ENCODE measurements around the gene NDFIP2.

Gene NDFIP2

DNA sequence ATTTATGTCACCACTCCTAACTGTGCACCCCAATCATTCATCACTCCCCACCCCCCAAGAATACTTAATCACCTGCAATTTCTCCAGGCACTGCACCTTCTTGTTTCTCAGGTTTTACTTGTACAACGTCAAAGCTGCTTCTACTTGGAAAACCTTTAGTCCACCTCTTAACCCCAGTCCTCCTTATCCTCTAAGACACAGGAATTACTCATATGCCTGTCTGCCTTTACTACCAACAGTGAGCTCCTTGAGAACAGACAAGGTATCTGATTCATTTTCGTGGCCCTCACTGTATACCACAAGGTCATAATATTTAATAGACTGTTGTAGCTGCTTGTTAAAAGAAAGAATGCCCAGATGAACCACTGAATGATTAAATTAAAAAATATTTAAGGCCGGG, 21.0 kb upstream of the NDFIP2 start:
- DNase-seq = no peak

DNA sequence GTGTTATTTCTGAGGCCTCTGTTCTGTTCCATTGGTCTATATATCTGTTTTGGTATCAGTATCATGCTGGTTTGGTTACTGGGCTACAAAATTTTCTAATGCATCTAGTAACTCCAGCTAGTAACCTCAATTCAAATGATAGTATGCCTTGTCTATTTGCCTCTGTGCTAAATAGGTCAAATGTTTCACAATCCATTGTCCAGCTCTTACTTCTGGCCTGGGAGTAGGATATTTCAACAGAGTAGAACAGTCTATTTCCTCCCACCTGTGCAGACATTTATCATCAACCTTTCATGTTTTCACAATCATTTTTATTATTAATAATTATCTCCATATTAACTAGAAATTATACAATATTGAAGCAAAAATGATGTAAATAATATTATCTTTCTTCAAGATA, 18.1 kb upstream of the NDFIP2 start:
- no peak for DNase-seq

DNA sequence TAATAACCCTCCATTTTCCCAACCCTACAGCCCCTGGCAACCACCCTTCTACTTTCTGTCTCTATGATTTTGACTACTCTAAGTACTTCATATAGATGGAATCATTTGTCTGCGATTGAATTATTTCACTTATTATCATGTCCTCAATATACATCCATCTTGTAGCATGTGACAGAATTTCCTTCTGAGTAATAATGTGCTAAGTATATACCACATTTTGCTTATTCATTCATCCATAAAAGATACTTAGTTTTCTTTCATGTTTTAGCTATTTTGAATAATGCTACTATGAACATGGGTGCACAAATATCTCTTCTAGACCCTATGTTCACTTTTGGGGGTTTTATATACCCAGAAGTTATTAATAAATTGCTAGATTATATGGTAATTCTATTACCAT, 17.4 kb upstream of the NDFIP2 start:
- no peak for DNase-seq

DNA sequence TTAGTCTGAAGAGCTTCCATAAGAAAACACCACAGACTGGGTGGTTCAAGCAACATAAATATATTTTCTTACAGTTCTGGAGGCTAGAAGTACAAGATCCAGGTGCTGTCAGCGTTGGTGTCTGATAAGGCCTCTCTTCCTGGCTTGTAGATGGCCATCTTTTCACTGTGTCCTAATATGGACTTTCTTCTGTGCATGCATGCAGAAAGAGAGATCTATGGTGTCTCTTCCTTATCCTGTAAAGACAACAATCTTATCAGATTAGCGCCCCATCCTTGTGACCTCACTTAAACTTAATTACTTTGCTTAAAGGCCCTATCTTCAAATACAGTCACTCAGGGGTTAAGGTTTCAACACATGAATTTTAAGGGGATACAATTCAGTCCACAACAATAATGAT, 14.1 kb upstream of the NDFIP2 start:
- no peak for DNase-seq

DNA sequence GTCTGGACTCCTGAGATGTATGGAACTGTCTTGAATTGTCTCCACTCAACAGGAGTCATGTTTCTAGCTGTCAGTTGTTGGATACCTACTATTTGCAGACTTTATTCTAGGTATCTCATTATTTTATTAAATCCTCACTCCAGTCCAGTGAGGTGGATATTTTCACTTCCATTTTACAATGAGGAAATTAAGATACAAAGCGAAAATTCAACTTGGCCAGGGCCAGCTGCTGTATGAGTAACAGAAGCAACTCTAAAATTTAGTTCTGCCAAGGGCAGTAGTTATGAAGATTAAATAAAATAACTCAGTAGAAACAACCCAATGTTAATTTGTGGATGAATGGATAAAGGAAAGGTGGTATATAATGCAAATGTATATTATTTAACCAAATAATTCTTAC, 12.6 kb upstream of the NDFIP2 start:
- no peak for DNase-seq

DNA sequence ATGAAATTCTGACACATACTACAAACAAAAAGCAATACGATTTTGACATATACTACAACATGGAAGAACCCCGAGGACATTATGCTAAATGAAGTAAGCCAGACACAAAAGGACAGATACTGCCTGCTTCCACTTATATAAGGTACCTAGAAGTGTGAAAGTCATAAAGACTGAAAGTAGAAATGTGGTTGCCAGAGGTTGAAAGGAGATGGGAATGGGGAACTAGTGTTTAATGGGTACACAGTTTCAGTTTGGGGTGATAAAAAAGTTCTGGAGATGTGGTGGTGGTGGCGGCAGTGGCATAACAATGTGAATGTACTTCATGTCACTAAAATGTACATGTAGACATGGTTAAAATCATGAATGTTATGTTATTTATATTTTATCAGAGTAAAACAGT, 12.1 kb upstream of the NDFIP2 start:
- DNase-seq = no peak

DNA sequence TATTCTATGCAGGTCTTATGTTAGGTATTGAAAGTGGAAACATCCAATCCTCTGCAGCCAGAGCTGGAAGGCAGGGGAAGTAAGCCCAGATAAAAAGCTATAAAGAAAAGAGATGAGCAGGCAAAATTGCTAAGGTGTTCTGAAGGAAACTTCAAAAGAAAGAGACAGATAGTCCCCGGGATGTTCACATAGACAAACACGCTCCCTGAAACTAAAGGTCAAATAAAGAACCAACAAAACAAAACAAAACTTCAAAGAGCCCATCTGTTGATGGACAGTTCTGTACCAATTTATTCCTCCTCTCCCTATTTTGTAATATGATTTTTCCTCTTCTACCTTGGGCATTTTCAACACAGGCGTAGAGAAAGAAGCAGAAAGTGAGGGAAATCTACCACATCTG, 11.3 kb upstream of the NDFIP2 start:
- DNase-seq = no peak

DNA sequence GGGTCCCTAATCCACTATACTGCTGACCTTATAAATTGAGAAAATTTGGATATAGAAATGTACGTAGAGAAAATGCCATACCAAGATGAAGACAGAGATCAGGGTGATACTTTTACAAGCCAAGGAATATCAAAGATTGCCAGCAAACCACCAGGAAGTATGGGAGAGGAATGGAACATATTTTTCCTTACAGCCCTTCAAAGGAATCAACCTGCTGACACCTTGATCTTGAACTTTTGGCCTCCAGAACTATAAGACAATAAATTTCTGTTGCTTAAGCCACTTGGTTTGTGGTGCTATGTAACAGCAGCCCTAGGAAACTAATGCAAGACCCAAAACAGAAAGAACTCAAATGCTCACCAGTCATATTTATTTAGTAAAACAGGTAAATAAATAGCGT, 10.3 kb upstream of the NDFIP2 start:
- DNase-seq = no peak

DNA sequence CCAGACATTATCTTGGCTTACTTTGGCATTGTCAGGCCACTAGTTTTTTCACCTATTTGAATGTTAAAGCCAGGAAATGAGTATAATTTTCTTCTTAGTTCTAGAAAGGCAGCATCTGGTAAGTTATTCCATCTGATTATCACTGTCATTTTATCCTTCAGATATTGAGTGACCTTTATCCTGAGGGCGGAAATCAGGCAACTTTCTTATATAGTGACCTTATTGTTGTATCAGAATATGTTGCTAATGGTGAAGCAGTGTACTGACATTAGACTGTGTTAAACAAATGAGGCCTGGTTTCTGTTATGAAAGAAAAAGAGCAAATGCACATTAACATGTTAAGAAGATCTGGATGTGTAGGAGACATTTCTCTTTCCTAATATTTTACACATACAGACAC, 5.4 kb upstream of the NDFIP2 start:
- DNase-seq = no peak

DNA sequence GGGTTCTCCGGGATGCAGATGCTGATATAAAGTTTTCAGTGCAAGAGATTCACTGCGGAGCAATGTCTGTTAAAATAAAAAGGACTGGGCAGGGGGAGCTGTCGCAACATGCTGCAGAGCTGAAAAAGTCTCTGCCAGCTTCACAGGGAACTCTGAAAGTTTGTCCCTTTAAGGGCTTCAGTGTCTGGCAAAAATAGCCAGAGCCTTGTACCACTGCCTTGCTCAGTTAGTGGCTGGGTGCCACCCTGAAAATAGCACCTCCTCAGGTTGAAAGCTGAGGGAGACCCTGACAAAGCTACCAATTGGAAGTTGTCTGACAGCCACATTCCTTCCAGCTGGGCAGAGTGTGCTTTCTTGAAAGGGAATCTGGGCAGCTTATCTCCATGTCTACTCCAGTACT, 3.0 kb upstream of the NDFIP2 start:
- DNase-seq = no peak

DNA sequence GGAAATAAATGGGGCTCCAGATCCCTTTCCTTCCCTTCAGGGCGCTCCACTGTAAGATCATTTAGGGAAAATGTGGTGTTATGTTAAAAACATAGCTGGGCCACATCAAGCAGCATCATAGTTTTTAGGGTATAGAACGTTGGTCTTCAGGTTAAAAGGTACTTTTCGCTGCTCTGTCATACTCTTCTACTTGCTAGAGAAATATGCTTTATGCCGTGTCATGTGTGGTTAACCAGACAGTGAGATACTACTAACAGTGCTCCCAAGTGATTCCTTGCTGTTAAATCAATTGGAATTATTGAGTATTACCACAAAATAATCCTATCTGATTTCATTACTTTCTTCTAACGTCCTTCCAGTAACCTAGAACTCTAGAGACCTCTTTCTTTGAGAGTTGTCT, 1.1 kb upstream of the NDFIP2 start:
- no peak for DNase-seq

DNA sequence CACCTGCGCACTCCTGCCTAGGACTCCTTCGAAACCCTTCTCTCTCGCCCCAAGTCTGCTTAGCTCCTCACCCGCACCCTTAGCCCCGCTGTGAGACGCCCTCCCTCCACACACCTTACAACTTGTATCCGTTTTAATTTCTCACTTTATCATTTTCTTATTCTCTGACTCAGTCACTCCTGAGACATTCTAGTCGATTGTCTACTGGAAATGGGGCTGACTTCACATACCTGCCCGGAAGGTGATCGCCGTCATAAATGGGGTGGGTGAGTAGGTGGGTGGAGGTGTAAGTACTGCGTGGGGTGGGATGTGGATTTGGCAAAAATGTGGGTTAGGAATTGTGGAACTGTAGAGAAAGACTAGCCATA, 714 bp downstream of the NDFIP2 start:
- no peak for DNase-seq

DNA sequence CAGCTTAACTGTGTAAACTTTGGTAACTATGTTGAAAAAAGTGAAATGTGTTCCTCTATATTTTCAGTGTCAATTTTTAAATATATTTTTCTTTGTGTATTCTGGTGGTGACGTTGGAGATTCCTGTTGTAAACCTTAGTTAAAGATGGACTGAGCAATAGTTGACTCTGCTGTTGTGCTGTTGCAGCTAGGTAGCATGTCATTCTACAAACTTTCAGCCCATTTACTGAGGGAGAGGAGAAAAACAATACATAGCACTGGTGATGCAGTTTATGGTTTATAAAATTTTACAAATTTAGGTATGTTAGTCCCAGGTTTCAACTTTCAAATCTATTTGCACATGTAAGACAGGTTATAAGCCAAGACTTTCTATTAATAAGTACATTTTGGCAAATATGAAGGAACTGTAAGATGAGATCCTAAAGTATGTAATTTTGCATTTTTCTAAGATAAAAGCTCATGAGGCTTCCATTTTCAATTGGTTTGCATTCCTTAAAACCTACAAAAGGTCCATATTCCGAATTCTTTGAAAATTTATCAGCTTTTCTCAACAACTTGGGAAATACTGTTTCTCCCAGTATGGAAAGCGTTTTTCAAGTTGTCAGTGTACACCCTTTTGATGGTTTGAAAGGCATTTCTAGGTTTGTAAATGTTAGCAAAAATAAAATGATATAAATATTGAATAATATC, 1.5 kb downstream of the NDFIP2 start:
- DNase-seq = no peak

DNA sequence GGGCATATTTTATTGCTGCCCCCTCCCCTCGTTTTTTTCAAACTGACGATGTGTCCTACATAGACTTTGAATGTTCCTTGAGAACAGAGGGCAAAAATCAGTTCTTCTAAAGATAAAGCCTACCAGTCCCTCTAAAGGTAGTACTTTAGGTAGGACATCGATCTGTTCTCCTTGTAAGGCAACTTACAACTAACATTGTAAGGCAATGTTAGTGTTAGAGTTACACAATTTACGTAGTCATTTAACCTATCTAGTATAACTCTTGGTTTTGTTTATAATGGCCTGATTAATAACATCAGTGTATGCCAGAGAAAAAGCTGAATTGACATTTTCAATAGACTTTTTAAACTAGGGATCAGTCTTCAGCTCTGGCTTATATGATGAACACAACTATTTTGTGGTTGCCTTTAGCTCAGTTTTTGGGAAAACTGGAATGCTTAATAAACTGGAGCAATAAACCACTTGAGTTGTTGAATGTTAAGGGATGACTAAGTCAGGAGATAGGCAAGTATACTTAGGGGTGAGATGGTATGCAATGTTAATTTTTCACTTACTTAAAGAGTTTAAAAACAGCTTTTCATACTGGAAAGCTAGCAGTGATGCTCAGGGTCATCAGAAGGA, 2.2 kb downstream of the NDFIP2 start:
- DNase-seq = no peak

DNA sequence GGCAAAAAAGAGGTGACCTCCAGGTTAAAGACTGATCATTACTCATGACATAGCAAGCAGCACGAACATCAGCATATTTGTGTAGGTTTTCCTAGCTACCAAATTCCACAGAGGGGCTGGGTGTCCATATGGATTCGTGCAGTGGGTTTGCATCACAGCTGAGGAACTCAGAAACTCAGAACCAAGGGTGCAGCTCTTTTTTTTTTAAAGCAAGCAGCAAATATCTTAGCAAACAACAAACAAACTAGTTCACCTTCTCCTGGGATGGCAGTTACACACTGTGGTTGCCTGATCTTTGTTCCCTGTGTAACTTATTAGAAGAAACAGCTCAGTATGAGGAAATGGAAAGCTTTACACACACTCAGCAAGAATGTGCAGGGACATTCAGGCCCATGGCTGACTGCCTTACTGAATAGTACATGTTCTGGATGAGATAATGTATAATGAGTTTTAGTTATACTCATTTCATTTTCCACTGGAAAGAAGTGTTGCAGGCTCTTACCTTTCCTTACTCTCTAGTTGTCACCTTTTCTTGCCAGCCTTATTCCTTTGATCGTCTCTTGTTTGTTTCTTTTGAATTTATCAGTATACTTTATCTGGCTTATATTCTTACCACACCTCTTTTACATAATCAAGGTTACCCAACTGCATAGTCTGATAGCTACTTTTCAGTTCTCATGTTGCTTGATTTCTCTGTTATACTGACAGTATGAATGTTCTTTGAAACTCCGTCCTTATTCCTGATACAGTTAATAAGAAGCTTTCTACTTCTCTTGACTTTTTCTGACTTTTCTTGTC, 4.3 kb downstream of the NDFIP2 start:
- no peak for DNase-seq

DNA sequence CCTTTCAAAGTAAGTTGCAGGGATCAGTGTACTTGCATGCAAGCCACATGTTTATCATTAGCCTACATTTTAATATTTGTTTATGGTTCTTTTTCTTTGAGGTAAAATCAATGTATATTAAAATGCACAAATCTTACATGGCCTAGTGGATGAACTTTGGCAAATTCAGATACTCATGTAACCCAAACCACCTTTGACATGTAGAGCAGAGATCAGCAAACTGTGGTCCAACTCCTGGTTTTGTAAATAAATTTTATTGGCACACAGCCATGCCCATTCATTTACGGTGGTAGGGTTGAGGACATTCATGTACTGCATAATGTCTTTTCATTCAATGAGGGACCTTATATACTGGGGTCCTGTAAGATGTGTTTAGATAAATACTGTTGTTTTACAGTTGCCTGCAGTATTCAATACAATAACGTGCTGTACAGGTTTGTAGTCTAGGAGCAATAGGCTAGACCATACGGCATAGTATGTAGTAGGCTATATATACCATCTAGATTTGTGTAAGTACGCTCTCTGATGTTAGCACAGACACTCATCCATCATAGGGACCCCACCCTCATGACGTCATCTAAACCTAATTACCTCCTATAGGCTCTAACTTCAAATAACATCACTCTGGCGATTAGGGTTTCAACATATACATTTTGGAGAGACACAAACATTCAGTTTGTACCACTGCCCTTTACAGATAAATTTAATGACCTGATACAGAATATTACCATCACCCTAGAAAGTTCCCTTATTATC, 5.7 kb downstream of the NDFIP2 start:
- DNase-seq = no peak

DNA sequence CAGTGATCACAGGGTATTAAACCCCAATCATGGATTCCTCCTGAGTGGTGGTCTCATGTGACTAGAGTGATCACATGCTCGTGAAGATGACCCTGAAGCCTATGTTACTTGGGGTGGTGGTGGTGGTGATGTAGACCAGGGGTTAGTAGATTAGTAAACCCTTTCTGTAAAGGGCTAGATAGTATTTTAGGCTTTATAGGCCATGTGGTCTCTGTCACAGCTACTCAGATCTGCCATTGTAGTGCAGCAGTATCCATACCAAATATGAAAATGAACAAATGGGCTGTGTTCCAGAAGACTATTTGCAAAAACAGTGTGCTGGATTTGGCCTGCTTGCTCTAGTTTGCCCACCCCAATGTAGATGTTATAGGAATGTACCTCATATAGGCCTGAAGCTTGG, 9.4 kb downstream of the NDFIP2 start:
- DNase-seq = no peak

DNA sequence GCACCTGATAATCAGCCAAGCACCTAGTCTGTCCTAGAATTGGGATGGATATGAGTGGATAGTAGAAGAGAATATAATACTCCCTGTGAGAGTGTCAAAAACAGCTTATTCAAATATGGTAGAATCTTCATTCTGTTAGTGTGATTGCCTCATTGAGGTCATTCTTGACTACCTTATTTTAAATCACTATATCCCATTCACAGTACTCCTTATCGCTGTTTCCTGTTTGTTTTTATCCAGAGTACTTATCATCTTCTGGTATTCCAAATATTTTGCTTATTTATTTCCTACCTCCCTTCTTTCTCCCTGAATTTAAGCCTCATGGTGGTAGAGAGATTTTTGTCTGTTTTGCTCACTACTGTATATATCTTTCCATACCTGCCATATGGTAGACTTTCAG, 9.9 kb downstream of the NDFIP2 start:
- no peak for DNase-seq

DNA sequence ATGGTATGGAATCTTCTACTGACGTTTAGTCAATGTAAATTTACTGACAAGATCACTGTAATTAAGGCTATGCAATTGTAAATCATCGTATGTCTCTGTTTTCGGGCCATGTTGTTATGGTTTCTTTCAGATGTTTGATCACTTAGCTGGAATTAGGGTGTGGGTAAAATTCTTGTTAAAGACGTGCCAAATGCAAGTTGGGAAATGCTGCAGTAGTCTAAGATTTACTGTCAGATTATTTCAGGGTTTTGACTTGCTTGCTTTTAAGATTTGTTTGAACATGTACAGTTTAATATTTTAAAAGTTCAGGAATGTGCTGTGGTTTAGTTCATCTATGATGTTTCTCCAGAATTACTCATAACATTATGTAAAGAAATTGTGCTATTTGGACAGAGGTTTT, 10.8 kb downstream of the NDFIP2 start:
- no peak for DNase-seq

DNA sequence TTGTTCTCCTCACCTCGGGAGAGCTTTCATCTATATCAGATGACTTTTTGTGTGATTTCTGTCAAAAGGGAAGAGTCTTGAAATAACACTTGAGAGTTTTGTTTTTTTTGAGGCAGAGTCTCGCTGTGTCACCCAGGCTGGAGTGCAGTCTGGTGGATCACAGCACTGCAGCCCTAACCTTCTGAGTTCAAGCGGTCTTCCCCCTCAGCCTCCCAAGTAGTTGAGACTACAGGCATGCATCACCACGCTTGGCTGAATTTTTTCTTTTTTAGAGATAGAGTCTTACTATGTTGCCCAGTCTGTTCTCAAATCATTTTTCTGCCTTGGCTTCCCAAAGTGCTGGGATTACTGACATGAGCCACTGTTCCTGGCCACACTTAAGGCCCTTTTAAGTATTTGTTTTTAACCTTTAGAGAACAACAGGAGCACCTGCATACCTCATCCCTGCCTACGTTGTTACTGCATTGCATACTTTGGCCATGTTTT, 11.4 kb downstream of the NDFIP2 start:
- DNase-seq = no peak

DNA sequence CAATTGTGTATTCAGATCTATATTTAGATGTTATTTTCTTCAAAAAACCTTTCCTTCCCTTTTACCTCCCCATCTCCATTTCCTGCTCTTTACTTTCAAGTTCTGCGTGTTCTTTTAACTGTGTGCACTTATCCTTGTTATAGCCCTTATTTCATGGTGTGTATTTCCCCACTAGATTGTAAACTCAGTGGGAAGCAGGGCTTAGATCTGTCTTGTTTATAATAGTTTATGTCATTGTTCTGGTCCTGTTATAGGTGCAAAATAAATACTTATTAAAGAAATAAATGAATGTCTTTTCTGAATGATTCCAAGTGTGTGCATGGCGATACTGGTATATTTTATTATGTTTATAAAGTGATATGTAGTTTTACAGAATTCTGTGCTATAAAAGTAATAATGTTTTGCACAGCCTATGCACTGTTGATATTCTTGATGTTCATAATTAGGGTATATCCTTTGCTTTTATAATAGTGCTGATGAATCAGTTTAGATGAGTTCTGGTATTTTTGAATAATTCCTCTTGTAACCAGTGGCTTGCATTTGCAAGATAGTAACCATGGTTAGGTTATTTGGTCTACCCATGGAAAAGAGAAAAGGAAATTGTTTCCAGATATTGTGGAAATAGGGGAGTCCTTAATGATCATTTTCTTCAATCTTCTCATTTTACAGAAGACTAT, 12.1 kb downstream of the NDFIP2 start:
- no peak for DNase-seq

DNA sequence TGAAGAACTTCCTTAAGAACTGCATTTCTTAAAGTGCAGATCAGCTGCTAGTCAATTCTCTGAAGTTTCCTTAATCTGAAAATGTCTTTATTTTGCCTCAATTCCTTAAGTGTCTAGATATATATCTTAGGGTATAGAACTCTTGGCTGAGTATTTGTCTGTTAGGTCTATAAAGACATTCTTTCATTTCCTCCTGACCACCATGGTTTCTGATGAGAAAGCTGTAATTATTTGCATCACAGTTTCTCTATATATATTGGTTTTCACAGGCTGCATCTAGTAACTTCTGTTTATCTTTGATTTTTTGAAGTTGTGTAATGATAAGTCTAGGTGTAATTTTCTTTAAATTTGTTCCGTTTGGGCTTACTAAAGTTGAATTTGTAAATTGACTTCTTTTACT, 15.2 kb downstream of the NDFIP2 start:
- no peak for DNase-seq

DNA sequence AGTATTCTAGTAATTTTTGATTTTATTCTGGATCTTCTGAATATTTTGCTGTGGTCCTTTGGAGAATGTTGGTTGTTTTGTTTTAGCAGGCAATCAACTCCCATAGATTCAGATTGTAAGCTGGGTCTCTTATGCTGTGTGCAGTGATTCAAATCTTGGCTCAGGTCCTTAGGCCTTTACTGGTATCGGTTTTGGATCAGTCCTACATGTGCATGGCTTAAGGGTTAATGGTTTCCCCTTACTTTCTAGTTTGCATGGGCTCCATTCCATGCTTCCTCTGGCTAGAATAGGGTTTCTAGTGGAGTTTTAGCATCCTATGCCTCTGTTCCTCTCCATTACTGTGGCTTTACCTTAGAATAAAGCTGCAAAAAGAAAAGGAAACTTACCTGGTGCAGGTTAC, 16.1 kb downstream of the NDFIP2 start:
- DNase-seq = no peak
